Testis (tissue), 2 donors: ENCODE measurements around the gene SCGN.

ENCODE experiments used
- CTCF ChIP-seq, 3 experiments: fragments of 450-650 bp in 2 of 3; fragments of 200-600 bp in 1 of 3; sonication (generic) in 1 of 3; IDR thresholded peaks; one replicate each; pipeline ENCODE4 v1.5.1; 2016 to 2019; ENCODE audit warnings: antibody characterized with exemption in 3 of 3, mild to moderate bottlenecking in 2 of 3, moderate library complexity in 1 of 3
- POLR2A ChIP-seq: fragments of 450-650 bp; IDR thresholded peaks from one replicate; pipeline ENCODE4 v1.6.1; 2017; ENCODE audit warnings: antibody characterized with exemption, mild to moderate bottlenecking, moderate library complexity

- TF ChIP-seq CTCF (IDR thresholded peaks at IDR 0.05), result no peak
- TF ChIP-seq POLR2A, result no peak
Observed at GRCh38 chr6:25641377-25641776, 10.6 kb upstream of the SCGN start.
